Caco-2 (cell line): Measurements from ENCODE around the gene WDR41. TPM values are rescaled to one million over a fixed set of nuclear protein-coding genes. Genes with fewer than 3 reads are reported as not detected.

Source experiments
- BruUV-seq: library from RNA; stranded (reverse); fragments of 400-500 nt; replicated peaks from 2 replicates; lab custom pipeline; 2021; lab: Mats Ljungman, UMichigan
- CTCF ChIA-PET: fragments of 300-600 bp; sonication (Branson Sonifier 250); formaldehyde crosslinking; loops from one replicate; lab custom pipeline; 2022; ENCODE audit warnings: antibody characterized with exemption; lab: Charles Lee
- POLR2A ChIA-PET: fragments of 300-600 bp; sonication (Branson Sonifier 250); formaldehyde crosslinking; loops from one replicate; lab custom pipeline; 2022; ENCODE audit warnings: antibody characterized with exemption; lab: Charles Lee
- DNase-seq, 2 experiments: peaks; one replicate each; pipeline versions ENCODE4 v3.0.0 to v3.0.0-alpha.2; 2020 to 2022
- H3K27me3 ChIP-seq: replicated peaks from 2 replicates; pipeline ENCODE4 v1.6.0; 2011; ENCODE audit warnings: low read length; ENCODE audit not compliant: control insufficient read depth, insufficient read depth
- H3K36me3 ChIP-seq: 2 replicates; pipeline ENCODE4 v1.5.1; 2011; ENCODE audit warnings: low read length; ENCODE audit not compliant: control insufficient read depth, insufficient read depth
- H3K4me1 ChIP-seq: fragments of 250-450 bp; sonication (Bioruptor Pico); 2 replicates; pipeline ENCODE4 v1.5.1; 2020; ENCODE audit warnings: mild to moderate bottlenecking
- H3K4me3 ChIP-seq: 2 replicates; pipeline ENCODE4 v1.5.1; 2011; ENCODE audit warnings: low read depth, mild to moderate bottlenecking, control low read depth, low read length
- H3K9me3 ChIP-seq: fragments of 250-450 bp; sonication (Bioruptor Pico); 2 replicates; pipeline ENCODE4 v1.5.1; 2020; ENCODE audit warnings: mild to moderate bottlenecking, moderate library complexity
- H3K27ac Mint-ChIP-seq: one replicate; pipeline ENCODE4 v1.8.0; 2022; ENCODE audit warnings: mixed read lengths; ENCODE audit not compliant: unreplicated experiment
- H3K27me3 Mint-ChIP-seq: one replicate; pipeline ENCODE4 v1.8.0; 2022; ENCODE audit warnings: mixed read lengths; ENCODE audit not compliant: insufficient read depth, unreplicated experiment
- H3K36me3 Mint-ChIP-seq: one replicate; pipeline ENCODE4 v1.8.0; 2022; ENCODE audit warnings: mild to moderate bottlenecking, mixed read lengths; ENCODE audit not compliant: insufficient read depth, unreplicated experiment
- H3K4me1 Mint-ChIP-seq: one replicate; pipeline ENCODE4 v1.8.0; 2022; ENCODE audit warnings: low read depth, mixed read lengths; ENCODE audit not compliant: unreplicated experiment
- H3K4me3 Mint-ChIP-seq: one replicate; pipeline ENCODE4 v1.8.0; 2022; ENCODE audit warnings: mild to moderate bottlenecking, moderate library complexity, mixed read lengths; ENCODE audit not compliant: unreplicated experiment
- H3K9me3 Mint-ChIP-seq: one replicate; pipeline ENCODE4 v1.8.0; 2022; ENCODE audit warnings: mixed read lengths; ENCODE audit not compliant: unreplicated experiment
- intact Hi-C: fragments of 100-400 bp; cut with micrococcal nuclease; formaldehyde crosslinking; loops from one replicate; pipeline ENCODE4 v1.10.0; 2022; ENCODE audit not compliant: unreplicated experiment
- total RNA-seq: library from RNA; stranded (reverse); gene quantifications from 2 replicates; pipeline ENCODE4 v1.2.3, GENCODE V29; 2022
- TF ChIP-seq, protein P1 (sequence below), 2 experiments: fragments of 200-600 bp in 1 of 2; IDR thresholded peaks; 1 replicate in 1 of 2; 2 replicates in 1 of 2; pipeline versions ENCODE4 v1.5.1 to v1.8.0; 2011 to 2022; ENCODE audit warnings: antibody characterized with exemption in 1 of 2, control low read depth in 1 of 2, inconsistent platforms in 1 of 2, low read depth in 1 of 2, low read length in 1 of 2, mild to moderate bottlenecking in 1 of 2, moderate library complexity in 1 of 2; ENCODE audit not compliant: insufficient read depth in 1 of 2, severe bottlenecking in 1 of 2, unreplicated experiment in 1 of 2

WDR41 gene
- total RNA-seq, 1 experiment from 2014 or later = 64.1 TPM

DNA sequence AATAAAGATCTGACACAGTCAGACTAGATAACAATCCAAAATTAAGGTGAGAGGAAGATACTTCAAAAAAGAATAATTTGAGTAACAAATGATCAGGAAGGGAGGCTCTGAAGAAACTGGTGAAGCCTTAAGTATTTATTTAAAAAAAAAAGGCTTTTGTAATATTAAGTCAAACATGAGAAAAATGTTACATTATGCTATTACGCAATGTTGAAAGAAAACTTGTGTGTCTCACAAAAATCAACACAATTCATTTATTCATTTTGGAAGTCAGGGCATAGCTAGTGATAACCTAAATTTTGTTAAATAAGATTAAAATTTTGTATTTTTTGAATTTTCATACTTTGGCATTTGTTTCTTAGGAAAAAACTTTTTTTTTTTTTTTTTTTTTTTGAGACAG lies 28.2 kb downstream of the WDR41 start:
- Mint-ChIP-seq H3K27me3 (no peaks in the 10 kb centered on the region), H3K36me3 (peaks cover 13% of the 10 kb centered on the region), H3K4me1 (no peaks in the 10 kb centered on the region), H3K27ac (no peak overlapping the region), H3K4me3 (no peak overlapping the region), H3K9me3 (no peaks in the 10 kb centered on the region)
- Histone ChIP-seq H3K27me3 (no peaks in the 10 kb centered on the region), H3K36me3 (no peaks in the 10 kb centered on the region), H3K4me3 (no peak overlapping the region), H3K4me1 (peaks cover 8% of the 10 kb centered on the region; the same call in 1 of the 2 replicates), H3K9me3 (no peaks in the 10 kb centered on the region)
- TF ChIP-seq, protein P1, sequence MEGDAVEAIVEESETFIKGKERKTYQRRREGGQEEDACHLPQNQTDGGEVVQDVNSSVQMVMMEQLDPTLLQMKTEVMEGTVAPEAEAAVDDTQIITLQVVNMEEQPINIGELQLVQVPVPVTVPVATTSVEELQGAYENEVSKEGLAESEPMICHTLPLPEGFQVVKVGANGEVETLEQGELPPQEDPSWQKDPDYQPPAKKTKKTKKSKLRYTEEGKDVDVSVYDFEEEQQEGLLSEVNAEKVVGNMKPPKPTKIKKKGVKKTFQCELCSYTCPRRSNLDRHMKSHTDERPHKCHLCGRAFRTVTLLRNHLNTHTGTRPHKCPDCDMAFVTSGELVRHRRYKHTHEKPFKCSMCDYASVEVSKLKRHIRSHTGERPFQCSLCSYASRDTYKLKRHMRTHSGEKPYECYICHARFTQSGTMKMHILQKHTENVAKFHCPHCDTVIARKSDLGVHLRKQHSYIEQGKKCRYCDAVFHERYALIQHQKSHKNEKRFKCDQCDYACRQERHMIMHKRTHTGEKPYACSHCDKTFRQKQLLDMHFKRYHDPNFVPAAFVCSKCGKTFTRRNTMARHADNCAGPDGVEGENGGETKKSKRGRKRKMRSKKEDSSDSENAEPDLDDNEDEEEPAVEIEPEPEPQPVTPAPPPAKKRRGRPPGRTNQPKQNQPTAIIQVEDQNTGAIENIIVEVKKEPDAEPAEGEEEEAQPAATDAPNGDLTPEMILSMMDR (IDR thresholded peaks at IDR 0.05; ENCODE audit: insufficient read depth in 1 of 2, low read depth in 1 of 2, low read length in 1 of 2, severe bottlenecking in 1 of 2, unreplicated experiment in 1 of 2) = no peak
- DNase-seq = no peak
- ChIA-PET CTCF (no interaction called here), POLR2A (no interaction called here)
- no TSS peak for BruUV-seq
- intact Hi-C loops = no loop called here

DNA sequence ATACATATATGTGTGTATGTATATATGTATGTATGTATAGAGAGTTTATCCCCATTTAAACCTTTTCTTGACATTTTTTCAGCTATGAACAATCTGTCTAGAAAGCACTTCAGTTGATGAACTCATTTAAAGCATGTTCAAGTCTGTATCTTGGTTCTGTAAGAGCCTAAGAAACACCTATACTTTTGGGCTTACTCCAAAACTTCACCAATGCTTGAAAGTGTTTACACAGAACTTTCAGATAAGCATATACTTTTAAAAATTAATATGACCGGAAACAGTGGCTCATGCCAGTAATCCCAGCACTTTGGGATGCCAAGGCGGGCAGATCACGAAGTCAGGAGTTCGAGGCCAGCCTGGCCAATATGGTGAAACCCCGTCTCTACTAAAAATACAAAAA lies 30.8 kb downstream of the WDR41 start:
- H3K4me1 Mint-ChIP-seq = no peaks in the 10 kb centered on the region
- no peak for DNase-seq
- Histone ChIP-seq H3K36me3 (no peaks in the 10 kb centered on the region), H3K9me3 (no peaks in the 10 kb centered on the region), H3K27me3 (no peaks in the 10 kb centered on the region), H3K4me1 (peaks cover 7% of the 10 kb centered on the region; the same call in 1 of the 2 replicates), H3K4me3 (no peak overlapping the region)
- CTCF ChIA-PET = interaction anchor here (0.6 kb wide), 1 partner anchor 242 kb away, joined by 3 read pairs; no protein-coding TSS in a partner anchor
- H3K4me3 Mint-ChIP-seq = no peak overlapping the region
- POLR2A ChIA-PET = no interaction called here
- H3K27me3 Mint-ChIP-seq = no peaks in the 10 kb centered on the region
- peaks cover 13% of the 10 kb centered on the region for H3K36me3 Mint-ChIP-seq
- H3K9me3 Mint-ChIP-seq = no peaks in the 10 kb centered on the region
- H3K27ac Mint-ChIP-seq = no peak overlapping the region
- intact Hi-C loops = no loop called here
- TF ChIP-seq, protein P1 (IDR thresholded peaks at IDR 0.05; ENCODE audit: insufficient read depth in 1 of 2, low read depth in 1 of 2, low read length in 1 of 2, severe bottlenecking in 1 of 2, unreplicated experiment in 1 of 2) = no peak
- no TSS peak for BruUV-seq

DNA sequence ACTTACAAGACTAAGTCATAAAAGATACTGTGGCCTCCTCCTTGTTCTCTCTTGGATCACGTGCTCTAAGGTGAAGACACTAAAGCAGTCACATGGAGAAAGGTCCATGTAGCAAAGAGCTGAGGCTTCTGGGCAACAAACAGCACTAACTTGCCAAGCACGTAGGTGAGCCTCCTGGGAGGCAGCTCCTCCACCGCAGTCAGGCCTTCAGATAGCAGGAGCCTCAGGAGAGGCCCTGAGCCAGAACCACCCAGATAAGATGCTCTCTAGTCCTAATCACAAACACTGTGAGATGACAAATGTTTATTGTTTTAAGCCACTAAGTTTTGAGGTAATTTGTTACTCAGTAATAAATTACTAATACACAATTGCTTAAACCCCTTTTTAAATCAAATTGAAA lies 38.0 kb downstream of the WDR41 start:
- no peaks in the 10 kb centered on the region for H3K27me3 Mint-ChIP-seq
- Histone ChIP-seq H3K4me1 (no peaks in the 10 kb centered on the region), H3K9me3 (no peaks in the 10 kb centered on the region), H3K36me3 (no peaks in the 10 kb centered on the region; the same call in 1 of the 2 replicates), H3K27me3 (no peaks in the 10 kb centered on the region), H3K4me3 (no peak overlapping the region)
- no peak for DNase-seq
- peaks cover 7% of the 10 kb centered on the region for H3K36me3 Mint-ChIP-seq
- ChIA-PET CTCF (no interaction called here), POLR2A (no interaction called here)
- no peak overlapping the region for H3K27ac Mint-ChIP-seq
- no TSS peak for BruUV-seq
- H3K9me3 Mint-ChIP-seq = no peaks in the 10 kb centered on the region
- TF ChIP-seq, protein P1 (IDR thresholded peaks at IDR 0.05; ENCODE audit: insufficient read depth in 1 of 2, low read depth in 1 of 2, low read length in 1 of 2, severe bottlenecking in 1 of 2, unreplicated experiment in 1 of 2) = no peak
- no peak overlapping the region for H3K4me3 Mint-ChIP-seq
- H3K4me1 Mint-ChIP-seq = no peaks in the 10 kb centered on the region
- intact Hi-C loops = no loop called here
